Muscle layer of duodenum (tissue), 2 donors: ENCODE measurements around the gene FAM193A.
"Not testable (repeated sequence)": the region's sequence is repeated elsewhere in the genome, so short reads cannot be mapped to it uniquely, and the experiment has no call there.

Experiments
- H3K27ac ChIP-seq: one replicate; pipeline ENCODE4 v1.7.0; 2013; ENCODE audit warnings: mild to moderate bottlenecking, low read length
- H3K27me3 ChIP-seq: one replicate; pipeline ENCODE4 v1.7.0; 2013; ENCODE audit warnings: low read depth, mild to moderate bottlenecking, control low read depth, low read length
- H3K36me3 ChIP-seq, 2 donors: one replicate each; pipeline ENCODE4 v1.7.0; 2013; ENCODE audit warnings: low read length in 2 of 2, control low read depth in 1 of 2, mild to moderate bottlenecking in 1 of 2; ENCODE audit not compliant: insufficient read depth in 2 of 2, control insufficient read depth in 1 of 2
- H3K4me1 ChIP-seq, 2 donors: one replicate each; pipeline ENCODE4 v1.7.0; 2013; ENCODE audit warnings: low read length in 2 of 2, mild to moderate bottlenecking in 2 of 2, control low read depth in 1 of 2, moderate library complexity in 1 of 2; ENCODE audit not compliant: insufficient read depth in 2 of 2, control insufficient read depth in 1 of 2
- H3K4me3 ChIP-seq, 2 donors: one replicate each; pipeline ENCODE4 v1.7.0; 2013; ENCODE audit warnings: low read length in 2 of 2, low read depth in 1 of 2, mild to moderate bottlenecking in 1 of 2
- H3K9me3 ChIP-seq, 2 donors: one replicate each; pipeline ENCODE4 v1.7.0; 2013; ENCODE audit warnings: low read length in 2 of 2, control low read depth in 1 of 2, mild to moderate bottlenecking in 1 of 2; ENCODE audit not compliant: control insufficient read depth in 1 of 2
- donor health status: healthy.

FAM193A gene

GRCh38 chr4:2579910-2580309 is 43.5 kb downstream of the FAM193A start:
- H3K36me3 ChIP-seq, result peaks cover 0 to 3% of the 10 kb centered on the region in 2 donors
- no peak overlapping the region for H3K27ac ChIP-seq
- H3K4me1 ChIP-seq, result peaks cover 0 to 17% of the 10 kb centered on the region in 2 donors
- no peaks in the 10 kb centered on the region for H3K27me3 ChIP-seq
- H3K4me3 ChIP-seq, result no peak overlapping the region
- H3K9me3 ChIP-seq, result no peaks in the 10 kb centered on the region

DNA sequence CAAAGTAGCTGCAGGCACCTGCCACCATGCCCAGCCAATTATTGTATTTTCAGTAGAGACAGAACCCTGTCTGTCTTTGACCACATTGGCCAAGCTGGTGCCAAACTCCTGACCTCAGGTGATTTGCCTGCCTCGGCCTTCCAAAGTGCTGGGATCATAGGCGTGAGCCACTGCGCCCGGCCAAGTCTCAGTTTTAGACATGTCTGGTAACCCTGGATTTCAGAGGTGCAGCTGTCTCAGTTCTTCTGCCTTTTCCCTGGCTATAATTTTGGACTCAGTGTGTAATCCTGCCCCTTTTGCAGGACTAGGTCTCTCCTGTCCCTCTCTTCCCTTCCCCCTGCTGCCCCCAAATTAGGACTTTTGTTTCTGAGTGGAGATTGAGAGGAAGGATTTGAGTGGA is 46.6 kb downstream of the FAM193A start:
- no peak overlapping the region for H3K4me3 ChIP-seq
- H3K9me3 ChIP-seq, result no peaks in the 10 kb centered on the region
- H3K27me3 ChIP-seq, result no peaks in the 10 kb centered on the region
- H3K4me1 ChIP-seq, result peaks cover 0 to 30% of the 10 kb centered on the region in 2 donors
- peaks cover 0 to 3% of the 10 kb centered on the region in 2 donors for H3K36me3 ChIP-seq
- H3K27ac ChIP-seq, result no peak overlapping the region

DNA sequence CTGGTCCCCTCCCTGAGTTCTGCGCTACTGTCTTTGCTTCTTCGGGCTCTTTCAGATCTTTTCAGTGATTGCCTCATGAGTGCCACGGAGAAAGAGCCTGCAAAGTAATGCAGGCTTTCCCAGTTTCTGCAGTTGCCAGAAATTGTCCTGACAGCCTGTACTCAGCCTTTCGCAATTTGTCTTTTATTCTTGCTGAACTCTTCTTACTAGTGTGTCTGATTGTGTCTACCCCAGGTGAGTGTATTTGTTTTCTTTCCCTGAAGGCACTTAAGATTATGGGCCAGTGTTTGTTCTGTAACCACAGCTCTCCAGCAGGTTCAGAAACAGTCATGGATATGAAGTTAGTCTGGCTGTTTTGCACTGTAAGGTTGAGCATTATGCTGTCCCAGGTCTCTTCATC is 47.1 kb downstream of the FAM193A start:
- Histone ChIP-seq H3K9me3 (no peaks in the 10 kb centered on the region), H3K27me3 (no peaks in the 10 kb centered on the region), H3K27ac (no peak overlapping the region), H3K4me1 (peaks cover 0 to 34% of the 10 kb centered on the region in 2 donors), H3K4me3 (no peak overlapping the region), H3K36me3 (peaks cover 0 to 3% of the 10 kb centered on the region in 2 donors)

DNA sequence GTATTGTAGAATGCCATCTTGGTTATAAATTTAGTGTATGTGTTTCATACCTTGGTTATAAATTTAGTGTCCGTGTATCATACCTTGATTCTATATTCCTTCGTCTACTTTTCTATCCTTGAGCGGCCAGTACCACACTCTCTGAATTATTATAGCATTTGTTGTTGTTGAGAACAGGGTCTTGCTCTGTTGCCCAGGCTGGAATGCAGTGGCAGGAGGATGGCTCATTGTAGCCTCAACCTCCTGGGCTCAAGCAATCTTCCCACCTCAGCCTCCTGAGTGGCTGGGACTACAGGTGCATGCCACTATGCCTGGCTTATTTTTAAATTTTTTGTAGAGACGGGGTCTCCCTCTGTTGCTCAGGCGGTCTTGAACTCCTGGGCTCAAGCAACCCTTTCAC is 50.1 kb downstream of the FAM193A start:
- peaks cover 0 to 51% of the 10 kb centered on the region in 2 donors for H3K4me1 ChIP-seq

DNA sequence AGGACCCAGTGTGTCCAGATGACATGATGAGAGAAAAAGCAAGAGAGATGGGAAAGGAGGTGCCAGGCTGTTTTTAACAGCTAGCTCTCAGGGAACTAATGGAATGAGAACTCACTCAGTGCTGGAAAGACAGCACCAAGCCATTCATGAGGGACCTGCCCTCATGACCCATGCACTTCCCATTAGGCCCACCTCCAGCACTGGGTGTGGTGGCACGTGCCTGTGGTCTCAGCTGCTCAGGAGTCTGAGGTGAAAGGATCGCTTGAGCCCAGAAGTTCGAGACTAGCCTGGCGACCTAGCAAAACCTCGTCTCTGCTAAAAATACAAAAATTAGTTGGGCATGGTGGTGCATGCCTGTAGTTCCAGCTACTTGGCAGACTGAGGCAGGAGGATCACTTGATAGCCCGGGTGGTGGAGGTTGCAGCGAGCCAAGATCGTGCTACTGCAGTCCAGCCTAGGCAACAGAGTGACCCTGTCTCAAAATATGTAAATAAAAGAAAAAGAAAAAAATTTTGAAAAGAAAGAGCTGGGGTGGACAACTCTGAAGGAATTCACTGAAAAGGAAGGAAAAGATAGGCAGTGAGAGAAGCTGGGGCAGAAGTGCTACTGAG is 50.9 kb downstream of the FAM193A start:
- no peaks in the 10 kb centered on the region for H3K9me3 ChIP-seq
- H3K27me3 ChIP-seq, result no peaks in the 10 kb centered on the region
- H3K4me1 ChIP-seq, result peaks cover 0 to 57% of the 10 kb centered on the region in 2 donors
- no peaks in the 10 kb centered on the region for H3K36me3 ChIP-seq
- no peak overlapping the region for H3K27ac ChIP-seq
- no peak overlapping the region for H3K4me3 ChIP-seq

More for the DNA sequence above, 50.1 kb downstream of the FAM193A start:
- Histone ChIP-seq H3K9me3 (no peaks in the 10 kb centered on the region), H3K27me3 (no peaks in the 10 kb centered on the region), H3K27ac (no peak overlapping the region), H3K4me3 (no peak overlapping the region), H3K36me3 (no peaks in the 10 kb centered on the region)

DNA sequence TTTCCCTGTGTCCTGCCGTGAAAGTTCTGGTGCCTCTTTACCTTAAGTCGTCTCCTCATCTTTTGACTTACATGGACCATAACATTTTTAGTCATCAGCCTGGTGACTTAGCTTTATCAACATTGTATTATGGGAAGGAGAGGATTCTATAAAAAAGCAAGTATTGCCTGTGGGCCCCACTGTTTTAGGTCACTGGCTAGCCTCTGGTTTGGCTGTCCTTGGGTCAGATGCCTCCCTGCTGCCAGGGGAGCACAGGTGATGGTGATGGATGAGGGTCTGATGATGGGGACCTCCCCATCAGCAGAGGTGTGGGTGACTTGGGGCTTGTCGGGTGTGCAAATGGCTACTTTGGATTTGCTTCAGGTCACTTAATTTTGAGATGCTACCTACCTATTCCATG is 51.8 kb downstream of the FAM193A start:
- Histone ChIP-seq H3K27ac (no peak overlapping the region), H3K4me1 (peaks cover 5 to 58% of the 10 kb centered on the region in 2 donors), H3K9me3 (no peaks in the 10 kb centered on the region), H3K36me3 (no peaks in the 10 kb centered on the region), H3K4me3 (no peak overlapping the region), H3K27me3 (no peaks in the 10 kb centered on the region)

DNA sequence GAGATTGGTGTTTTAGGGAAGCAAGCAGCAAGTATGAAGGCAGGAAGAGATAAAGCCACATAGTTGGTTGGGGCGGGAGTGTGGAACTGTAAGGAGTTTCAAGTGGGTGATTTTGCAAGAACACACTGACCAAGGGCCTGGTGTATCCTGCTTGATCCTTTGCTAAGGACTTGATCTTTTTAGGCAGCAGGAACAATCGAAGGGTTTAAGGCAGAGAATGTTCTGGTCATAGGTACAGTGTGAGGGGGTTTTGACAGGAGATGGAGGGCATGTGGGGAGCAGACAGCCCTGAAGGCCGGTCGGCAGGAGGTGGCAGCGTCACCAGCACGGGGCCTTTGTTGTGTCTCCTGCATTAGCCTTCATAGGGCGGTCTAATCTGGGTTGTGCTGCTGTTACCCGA is 54.7 kb downstream of the FAM193A start:
- Histone ChIP-seq H3K36me3 (peaks cover 0 to 1% of the 10 kb centered on the region in 2 donors), H3K27ac (no peak overlapping the region), H3K4me3 (no peak overlapping the region), H3K4me1 (peaks cover 5 to 70% of the 10 kb centered on the region in 2 donors), H3K9me3 (no peaks in the 10 kb centered on the region), H3K27me3 (no peaks in the 10 kb centered on the region)

- not testable (repeated sequence) for H3K27ac ChIP-seq, H3K9me3 ChIP-seq, H3K36me3 ChIP-seq, H3K27me3 ChIP-seq, H3K4me3 ChIP-seq
- peaks cover 5 to 76% of the 10 kb centered on the region in 2 donors for H3K4me1 ChIP-seq
These were observed 55.6 kb downstream of the FAM193A start for GRCh38 chr4:2592014-2592413.

- H3K9me3 ChIP-seq, result no peaks in the 10 kb centered on the region
- no peak overlapping the region for H3K27ac ChIP-seq
- H3K27me3 ChIP-seq, result no peaks in the 10 kb centered on the region
- no peak overlapping the region for H3K4me3 ChIP-seq
- H3K36me3 ChIP-seq, result peaks cover 0 to 9% of the 10 kb centered on the region in 2 donors
- peaks cover 5 to 76% of the 10 kb centered on the region in 2 donors for H3K4me1 ChIP-seq
These were observed 56.1 kb downstream of the FAM193A start for GRCh38 chr4:2592572-2592971.

DNA sequence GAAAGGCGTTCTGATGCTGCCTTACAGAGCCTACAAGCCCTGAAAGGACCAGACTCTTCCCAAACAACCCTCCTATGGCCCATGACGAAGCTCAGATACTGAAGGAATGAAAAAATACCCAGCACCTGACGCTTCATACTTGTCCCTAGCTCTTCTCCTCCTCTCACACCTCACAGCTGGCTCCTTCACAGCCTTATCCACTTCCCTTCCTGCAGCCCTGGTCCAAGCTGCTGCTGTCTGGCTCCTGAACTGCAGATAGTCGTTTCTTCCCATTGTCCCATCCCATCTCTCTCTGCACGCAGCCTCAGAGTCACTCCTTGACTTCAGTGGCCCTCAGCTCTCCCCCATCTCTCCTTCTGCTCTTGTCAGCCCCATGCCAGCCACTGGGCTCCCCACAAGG is 56.6 kb downstream of the FAM193A start:
- Histone ChIP-seq H3K9me3 (no peaks in the 10 kb centered on the region), H3K4me1 (peaks cover 5 to 76% of the 10 kb centered on the region in 2 donors), H3K27ac (no peak overlapping the region), H3K27me3 (no peaks in the 10 kb centered on the region), H3K36me3 (peaks cover 0 to 9% of the 10 kb centered on the region in 2 donors), H3K4me3 (no peak overlapping the region)

- H3K27ac ChIP-seq, result no peak overlapping the region
- H3K9me3 ChIP-seq, result no peaks in the 10 kb centered on the region
- peaks cover 12 to 77% of the 10 kb centered on the region in 2 donors for H3K4me1 ChIP-seq
- peaks cover 0 to 9% of the 10 kb centered on the region in 2 donors for H3K36me3 ChIP-seq
- no peaks in the 10 kb centered on the region for H3K27me3 ChIP-seq
- no peak overlapping the region for H3K4me3 ChIP-seq
These were observed 59.0 kb downstream of the FAM193A start for GRCh38 chr4:2595436-2595835.

GRCh38 chr4:2595952-2596552 is 59.6 kb downstream of the FAM193A start:
- H3K9me3 ChIP-seq, result no peaks in the 10 kb centered on the region
- H3K27ac ChIP-seq, result no peak overlapping the region
- peaks cover 12 to 71% of the 10 kb centered on the region in 2 donors for H3K4me1 ChIP-seq
- H3K27me3 ChIP-seq, result no peaks in the 10 kb centered on the region
- H3K36me3 ChIP-seq, result peaks cover 0 to 9% of the 10 kb centered on the region in 2 donors
- no peak overlapping the region for H3K4me3 ChIP-seq
